K562 (cell line): ENCODE results near the gene RAB32. TPM values are rescaled to one million over a fixed set of nuclear protein-coding genes. Genes with fewer than 3 reads are reported as not detected.

Experiments
- ATAC-seq: fragments of 200-7000 bp; cut with Tn5 transposase; 3 replicates; pipeline ENCODE4 v1.9.1; 2020; ENCODE audit warnings: moderate library complexity
- BruUV-seq: library from RNA; stranded (reverse); fragments of 400-500 nt; replicated peaks from 2 replicates; lab custom pipeline; 2021; lab: Mats Ljungman, UMichigan
- CTCF ChIA-PET: fragments of 300-600 bp; formaldehyde crosslinking; extraction: SDS; loops from one replicate; lab custom pipeline; 2021; ENCODE audit warnings: low intra/inter-chr PET ratio; lab: Yijun Ruan, JAX
- POLR2A ChIA-PET: fragments of 300-600, 350-650 bp; sonication (Branson Sonifier 250); formaldehyde crosslinking; extraction: SDS; loops from one replicate; lab custom pipeline; 2021; ENCODE audit warnings: antibody characterized with exemption, inconsistent platforms; lab: Yijun Ruan, JAX
- DNase-seq, 4 experiments: peaks; one replicate each; pipeline versions ENCODE4 v3.0.0 to v3.0.0-alpha.2; 2011 to 2018; ENCODE audit warnings: low spot score in 3 of 4, mixed read lengths in 3 of 4; ENCODE audit errors: extremely low read depth in 1 of 4
- FAIRE-seq: peaks from 2 replicates; lab custom pipeline; 2011; peaks lifted over from hg19 to GRCh38; lab: Jason Lieb, UNC
- H2AFZ ChIP-seq: 2 replicates; pipeline ENCODE4 v1.6.0; 2011; ENCODE audit warnings: low read depth, low read length, control low read depth, inconsistent platforms
- H3K27ac ChIP-seq: fragments of 200-600 bp; 3 replicates; pipeline ENCODE4 v1.8.0; 2011; ENCODE audit warnings: low read depth, mild to moderate bottlenecking, control low read depth, inconsistent platforms, low read length, moderate library complexity, mixed read lengths; ENCODE audit errors: extremely low read depth
- H3K27me3 ChIP-seq, 2 experiments: fragments of 300-600 bp in 1 of 2; 2 replicates in 1 of 2; 3 replicates in 1 of 2; pipeline versions ENCODE4 v1.6.0 to v1.8.0; 2011; ENCODE audit warnings: inconsistent platforms in 2 of 2, low read length in 2 of 2, mild to moderate bottlenecking in 1 of 2, mixed read lengths in 1 of 2, moderate library complexity in 1 of 2; ENCODE audit not compliant: control insufficient read depth in 2 of 2, insufficient read depth in 2 of 2
- H3K36me3 ChIP-seq: fragments of 300-600 bp; 3 replicates; pipeline ENCODE4 v1.8.0; 2011; ENCODE audit warnings: mild to moderate bottlenecking, low read length, inconsistent platforms; ENCODE audit not compliant: control insufficient read depth, insufficient read depth
- H3K4me1 ChIP-seq, 2 experiments: fragments of 200-600 bp in 1 of 2; replicated peaks in 1 of 2; 2 replicates in 1 of 2; 3 replicates in 1 of 2; pipeline versions ENCODE4 v1.5.1 to v1.8.0; 2011; ENCODE audit warnings: inconsistent platforms in 2 of 2, low read length in 2 of 2, mild to moderate bottlenecking in 1 of 2, mixed read lengths in 1 of 2, moderate library complexity in 1 of 2; ENCODE audit not compliant: control insufficient read depth in 2 of 2, insufficient read depth in 2 of 2
- H3K4me2 ChIP-seq: 2 replicates; pipeline ENCODE4 v1.6.1; 2011; ENCODE audit warnings: low read length, control low read depth, inconsistent platforms, mixed read lengths; ENCODE audit not compliant: insufficient read depth
- H3K4me3 ChIP-seq: fragments of 200-600 bp; sonication (generic), shearing (Covaris generic); 2 replicates; pipeline ENCODE4 v1.5.1; 2016; ENCODE audit warnings: control low read depth, inconsistent platforms
- H3K79me2 ChIP-seq: fragments of 200-600 bp; 3 replicates; pipeline ENCODE4 v1.8.0; 2011; ENCODE audit warnings: low read length, inconsistent platforms; ENCODE audit not compliant: control insufficient read depth, insufficient read depth
- H3K9ac ChIP-seq, 2 experiments: 2 replicates each; pipeline versions ENCODE4 v1.6.0 to v1.6.1; 2011; ENCODE audit warnings: low read depth in 2 of 2, low read length in 2 of 2, control low read depth in 1 of 2, inconsistent platforms in 1 of 2, mild to moderate bottlenecking in 1 of 2, mixed read lengths in 1 of 2; ENCODE audit not compliant: insufficient read depth in 1 of 2
- H3K9me1 ChIP-seq: one replicate; pipeline ENCODE4 v1.6.0; 2011; ENCODE audit warnings: inconsistent platforms, mild to moderate bottlenecking, low read length, moderate library complexity; ENCODE audit not compliant: control insufficient read depth, insufficient read depth
- H3K9me3 ChIP-seq: replicated peaks from 2 replicates; pipeline ENCODE4 v1.5.1; 2011; ENCODE audit warnings: low read depth, low read length, inconsistent platforms; ENCODE audit not compliant: control insufficient read depth, insufficient read depth
- H4K20me1 ChIP-seq: replicated peaks from 2 replicates; pipeline ENCODE4 v1.6.1; 2011; ENCODE audit warnings: low read length, inconsistent platforms, mixed read lengths; ENCODE audit not compliant: control insufficient read depth, insufficient read depth
- BCOR ChIP-seq: fragments of 450-650 bp; IDR thresholded peaks from 2 replicates; pipeline ENCODE4 v1.6.1; 2016
- CTCF ChIP-seq, 3 experiments: IDR thresholded peaks in 2 of 3; conservative IDR thresholded peaks in 1 of 3; 2 replicates each; pipeline ENCODE4 v1.5.1; 2011 to 2012; ENCODE audit warnings: low read length in 3 of 3, mild to moderate bottlenecking in 3 of 3, control low read depth in 2 of 3, improper control_type of control experiment in 1 of 3, inconsistent platforms in 1 of 3, low read depth in 1 of 3, mixed read lengths in 1 of 3, moderate library complexity in 1 of 3; ENCODE audit not compliant: insufficient read depth in 2 of 3
- DLX4 ChIP-seq: fragments of 250-450 bp; sonication (Bioruptor Pico); IDR thresholded peaks from 2 replicates; pipeline ENCODE4 v1.6.1; 2021; ENCODE audit warnings: mild to moderate bottlenecking
- DPF2 ChIP-seq: fragments of 450-650 bp; IDR thresholded peaks from 2 replicates; pipeline ENCODE4 v1.6.1; 2016
- ETS1 ChIP-seq: conservative IDR thresholded peaks from 2 replicates; pipeline ENCODE4 v1.6.1; 2011; ENCODE audit warnings: low read depth, mild to moderate bottlenecking, low read length; ENCODE audit not compliant: control insufficient read depth
- HMBOX1 ChIP-seq: sonication (generic); IDR thresholded peaks from 2 replicates; pipeline ENCODE4 v1.6.1; 2016
- JUND ChIP-seq, 2 experiments: IDR thresholded peaks; 2 replicates in 1 of 2; 3 replicates in 1 of 2; pipeline ENCODE4 v1.6.1; 2011; ENCODE audit warnings: borderline replicate concordance in 2 of 2, low read depth in 2 of 2, low read length in 2 of 2, improper control_type of control experiment in 1 of 2, missing biosample characterization in 1 of 2, missing genetic modification characterization in 1 of 2, missing genetic modification reagents in 1 of 2
- KLF10 ChIP-seq: fragments of 250-450 bp; sonication (Bioruptor Pico); IDR thresholded peaks from 2 replicates; pipeline ENCODE4 v1.6.1; 2021; ENCODE audit warnings: matching md5 sums
- MTA2 ChIP-seq: fragments of 450-650 bp; IDR thresholded peaks from 2 replicates; pipeline ENCODE4 v1.6.1; 2016; ENCODE audit warnings: low read depth
- MYNN ChIP-seq, 2 experiments: sonication (generic); formaldehyde crosslinking in 1 of 2; IDR thresholded peaks; 2 replicates each; pipeline versions ENCODE4 v1.5.0 to v1.6.1; 2016 to 2020; ENCODE audit warnings: antibody characterized with exemption in 1 of 2, missing genetic modification reagents in 1 of 2
- NONO ChIP-seq, 2 experiments: fragments of 200-400 bp in 1 of 2; fragments of 450-650 bp in 1 of 2; formaldehyde crosslinking in 1 of 2; IDR thresholded peaks; 2 replicates each; pipeline ENCODE4 v1.6.1; 2017; ENCODE audit warnings: low read depth in 2 of 2, mild to moderate bottlenecking in 2 of 2, moderate library complexity in 2 of 2, low read length in 1 of 2
- ZKSCAN8 ChIP-seq: fragments of 200-800 bp; sonication (Bioruptor generic); IDR thresholded peaks from 2 replicates; pipeline ENCODE4 v1.6.1; 2016; ENCODE audit warnings: missing genetic modification characterization, missing compliant biosample characterization
- ZNF707 ChIP-seq: fragments of 250-450 bp; sonication (Bioruptor Pico); conservative IDR thresholded peaks from 2 replicates; pipeline ENCODE4 v1.8.0; 2022; ENCODE audit warnings: inconsistent platforms, mild to moderate bottlenecking, moderate library complexity
- ZNF785 ChIP-seq: fragments of 250-450 bp; sonication (Bioruptor Pico); IDR thresholded peaks from 2 replicates; pipeline ENCODE4 v1.4.0; 2020; ENCODE audit warnings: mild to moderate bottlenecking
- WGBS: fragments of 100-300 bp; shearing (Covaris generic); methylation state at CpG from one replicate; pipeline ENCODE4 v1.1.6; 2016; ENCODE audit warnings: low coverage, mixed read lengths; ENCODE audit not compliant: insufficient coverage; ENCODE audit errors: missing lambda C conversion rate; 5-methylcytosine and 5-hydroxymethylcytosine counted together
- in situ Hi-C: fragments of 300-500 bp; cut with MboI; formaldehyde crosslinking; loops from 4 replicates; pipeline ENCODE4 v1.15.0; 2018; ENCODE audit warnings: inconsistent platforms, mixed read lengths
- intact Hi-C: fragments of 100-400 bp; cut with micrococcal nuclease; formaldehyde crosslinking; loops from 2 replicates; pipeline ENCODE4 v1.14.2; 2022
- polyA plus RNA-seq, 8 experiments: library from polyadenylated mRNA; depleted of rRNA in 4 of 8; stranded (reverse) in 5 of 8; unstranded in 3 of 8; fragments of >200 nt; fragmentation: Nextera tagmentation in 2 of 8; fragmentation: Illumina TruSeq in 1 of 8; extraction: Ambion mirVana in 2 of 8; extraction: Trizol in 1 of 8; gene quantifications; 2 replicates each; pipeline versions ENCODE4 v1.2.1 to v1.2.3, GENCODE V29; 2011 to 2014; ENCODE audit warnings: inconsistent platforms in 1 of 8, missing spikeins in 1 of 8
- total RNA-seq, 7 experiments: library from RNA; depleted of rRNA in 6 of 7; stranded (reverse); fragments of >200 nt in 6 of 7; fragmentation: Illumina TruSeq in 2 of 7; extraction: Trizol in 2 of 7; gene quantifications; 2 replicates each; pipeline versions ENCODE4 v1.2.1 to v1.2.3, GENCODE V29; 2011 to 2021; ENCODE audit warnings: low replicate concordance in 1 of 7

Gene RAB32
- total and polyA plus RNA-seq, 9 of the 15 experiments (the other 6 are each of a cell fraction or from before 2014, with no cell fraction given): 2.5 to 16.6 (median 11.0) TPM

- Histone ChIP-seq H3K4me2 (no peak overlapping the region), H3K4me3 (no peak overlapping the region), H2AFZ (no peak overlapping the region), H3K79me2 (no peaks in the 10 kb centered on the region), H3K36me3 (no peaks in the 10 kb centered on the region), H3K9me1 (no peaks in the 10 kb centered on the region), H3K9ac (no peak overlapping the region), H4K20me1 (no peaks in the 10 kb centered on the region), H3K9me3 (no peaks in the 10 kb centered on the region), H3K27ac (no peak overlapping the region), H3K4me1 (no peaks in the 10 kb centered on the region), H3K27me3 (peaks cover 0 to 5% of the 10 kb centered on the region in 2 experiments; a peak in 2 of 5 replicates)
- FAIRE-seq (no peak), ATAC-seq (no peak), DNase-seq (no peak)
- TF ChIP-seq DPF2: no peak
- TF ChIP-seq ZNF785 (CRISPR knock-in tag): no peak
- TF ChIP-seq HMBOX1: no peak
- no peak for TF ChIP-seq KLF10 (CRISPR knock-in tag)
- TF ChIP-seq ZNF707 (CRISPR knock-in tag): no peak
- TF ChIP-seq ZKSCAN8 (CRISPR knock-in tag): no peak
- no peak for TF ChIP-seq CTCF (IDR thresholded peaks at IDR 0.05 in 2 of 3, conservative IDR thresholded peaks at IDR 0.05 in 1 of 3; ENCODE audit: insufficient read depth in 2 of 3, low read depth in 1 of 3, low read length in 3 of 3)
- TF ChIP-seq MTA2: no peak
- no peak for TF ChIP-seq BCOR
- no peak for TF ChIP-seq ETS1
- TF ChIP-seq MYNN (IDR thresholded peaks at IDR 0.05): no peak
- no peak for TF ChIP-seq MYNN (CRISPR knock-in tag; IDR thresholded peaks at IDR 0.05)
- no peak for TF ChIP-seq JUND (IDR thresholded peaks at IDR 0.05; ENCODE audit: borderline replicate concordance, low read depth, low read length)
- no peak for TF ChIP-seq JUND (tag; IDR thresholded peaks at IDR 0.05; ENCODE audit: borderline replicate concordance, low read depth, low read length)
- no peak for TF ChIP-seq DLX4 (CRISPR knock-in tag)
- TF ChIP-seq NONO (IDR thresholded peaks at IDR 0.05; ENCODE audit: low read depth in 2 of 2, low read length in 1 of 2): no peak
- in situ Hi-C loops (no loop called here), intact Hi-C loops (no loop called here)
- WGBS: 7% methylated on average over 1 of the region's 1 CpG
- POLR2A ChIA-PET: no interaction called here
- CTCF ChIA-PET: interaction anchor here (0.7 kb wide), 1 partner anchor 970 kb away, joined by 3 read pairs; no protein-coding TSS in a partner anchor
- no TSS peak for BruUV-seq
Observed at GRCh38 chr6:146560607-146561006, 17.0 kb downstream of the RAB32 start.
